Fibroblast of skin of right biceps (primary cell): ENCODE measurements around the gene MUC2.

Source experiments
- DNase-seq: peaks from one replicate; pipeline ENCODE4 v3.0.0-alpha.2; 2013

MUC2 gene

GRCh38 chr11:1052133-1053011 lies 22.3 kb upstream of the MUC2 start:
- DNase-seq, result no peak

DNA sequence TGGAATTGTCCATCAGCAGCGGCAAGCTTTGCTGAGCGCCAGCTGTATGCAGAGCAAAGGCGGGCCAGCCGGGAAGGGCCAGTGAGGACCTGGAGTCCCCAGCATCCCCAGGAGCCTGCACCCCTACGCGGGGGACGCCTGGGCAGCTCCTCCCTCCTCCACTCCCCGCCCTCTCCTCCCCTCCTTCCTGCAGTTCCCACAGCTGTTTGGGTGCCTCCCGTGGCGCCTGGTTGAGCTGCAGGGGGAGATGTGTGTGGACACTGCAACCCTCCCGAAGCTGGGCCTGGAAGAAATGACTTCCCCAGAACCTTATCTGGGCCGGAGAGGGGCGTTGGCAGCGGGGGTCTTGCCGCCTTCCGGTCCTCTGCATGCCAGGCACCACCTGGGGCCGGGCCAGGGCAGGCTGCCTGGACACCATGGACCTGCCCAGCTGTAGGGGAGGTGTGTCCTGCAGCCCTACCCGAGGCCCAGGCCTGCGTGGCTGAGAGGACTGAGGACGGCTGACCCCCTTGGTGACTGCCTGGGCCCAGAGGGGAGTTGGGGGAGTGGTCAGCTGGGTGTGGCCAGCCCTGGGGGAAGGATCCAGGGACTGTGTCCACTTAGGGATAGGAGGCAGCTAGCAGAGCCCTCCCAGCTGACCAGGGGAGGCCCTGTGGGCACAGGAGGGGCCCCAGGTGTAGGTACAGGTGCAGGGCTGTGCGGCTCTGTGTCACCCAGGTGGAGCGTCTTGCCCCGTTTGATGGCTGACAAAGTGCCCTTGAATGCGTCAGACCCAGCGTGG lies 21.4 kb upstream of the MUC2 start:
- no peak for DNase-seq

- no peak for DNase-seq
Observed at GRCh38 chr11:1054143-1055108, 20.2 kb upstream of the MUC2 start.

- no peak for DNase-seq
Observed at GRCh38 chr11:1055109-1055703, 19.5 kb upstream of the MUC2 start.

GRCh38 chr11:1055990-1056771 lies 18.5 kb upstream of the MUC2 start:
- DNase-seq, result no peak

DNA sequence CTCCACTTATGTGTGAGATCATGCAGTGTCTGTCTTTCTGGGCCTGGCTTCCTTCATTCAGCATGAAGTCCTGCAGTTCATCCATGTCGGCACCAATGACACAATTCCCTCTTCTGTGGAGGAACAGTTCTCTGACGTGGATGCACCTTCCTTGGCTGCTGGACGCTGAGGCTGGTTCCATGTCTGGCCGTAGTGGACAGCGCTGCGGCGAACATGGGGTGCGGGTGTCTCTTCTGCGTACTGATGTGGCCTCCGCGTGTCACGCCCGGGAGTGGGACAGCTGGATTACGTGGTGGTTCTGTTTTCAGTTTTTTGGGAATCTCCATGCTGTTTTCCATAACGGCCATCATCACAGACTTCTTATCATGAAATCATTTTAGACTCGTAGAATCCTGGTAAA lies 16.9 kb upstream of the MUC2 start:
- no peak for DNase-seq

DNA sequence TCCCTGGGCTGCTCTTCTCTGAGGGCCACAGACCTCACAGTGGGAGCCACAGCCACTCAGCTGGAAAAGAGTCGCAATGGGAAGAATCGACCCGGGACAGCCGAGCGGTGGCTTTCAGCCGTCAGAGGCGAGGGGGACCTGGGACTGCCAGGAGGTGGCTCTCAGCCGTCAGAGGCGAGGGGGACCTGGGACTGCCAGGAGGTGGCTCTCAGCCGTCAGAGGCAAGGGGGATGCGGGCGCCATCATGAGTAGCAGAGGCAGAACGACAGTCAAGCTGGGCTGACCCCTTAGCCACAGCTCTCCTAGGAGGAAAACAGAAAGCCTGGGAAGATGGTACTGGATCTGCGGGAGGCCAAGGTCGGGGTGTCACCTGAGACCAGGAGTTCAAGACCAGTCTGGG lies 14.9 kb upstream of the MUC2 start:
- no peak for DNase-seq

DNA sequence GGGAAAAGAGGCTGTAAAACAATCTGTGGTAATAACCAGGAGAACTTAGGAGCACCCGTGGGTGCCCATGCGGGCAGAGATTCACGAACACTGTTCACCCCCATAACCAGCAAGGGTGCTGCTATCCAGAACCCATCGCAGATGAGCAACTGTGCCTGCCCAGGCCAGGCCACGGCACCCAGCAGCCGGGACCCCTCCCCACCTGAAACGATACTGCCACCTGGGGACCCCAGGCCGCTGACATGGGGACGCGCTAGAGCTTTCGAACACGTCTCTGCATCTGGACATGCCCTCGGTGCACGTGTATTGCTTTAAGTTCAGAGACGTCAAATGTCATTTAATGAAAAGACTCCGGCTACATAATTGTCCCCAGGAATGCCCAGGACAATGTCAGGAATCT lies 14.3 kb upstream of the MUC2 start:
- no peak for DNase-seq

- DNase-seq, result peak; percentile 80
Observed at GRCh38 chr11:1060852-1061616, 13.6 kb upstream of the MUC2 start.

GRCh38 chr11:1062075-1062820 lies 12.4 kb upstream of the MUC2 start:
- DNase-seq, result no peak

GRCh38 chr11:1064167-1064566 lies 10.5 kb upstream of the MUC2 start:
- no peak for DNase-seq

GRCh38 chr11:1067812-1068496 lies 6.7 kb upstream of the MUC2 start:
- no peak for DNase-seq

GRCh38 chr11:1069740-1070139 lies 4.9 kb upstream of the MUC2 start:
- DNase-seq, result no peak

DNA sequence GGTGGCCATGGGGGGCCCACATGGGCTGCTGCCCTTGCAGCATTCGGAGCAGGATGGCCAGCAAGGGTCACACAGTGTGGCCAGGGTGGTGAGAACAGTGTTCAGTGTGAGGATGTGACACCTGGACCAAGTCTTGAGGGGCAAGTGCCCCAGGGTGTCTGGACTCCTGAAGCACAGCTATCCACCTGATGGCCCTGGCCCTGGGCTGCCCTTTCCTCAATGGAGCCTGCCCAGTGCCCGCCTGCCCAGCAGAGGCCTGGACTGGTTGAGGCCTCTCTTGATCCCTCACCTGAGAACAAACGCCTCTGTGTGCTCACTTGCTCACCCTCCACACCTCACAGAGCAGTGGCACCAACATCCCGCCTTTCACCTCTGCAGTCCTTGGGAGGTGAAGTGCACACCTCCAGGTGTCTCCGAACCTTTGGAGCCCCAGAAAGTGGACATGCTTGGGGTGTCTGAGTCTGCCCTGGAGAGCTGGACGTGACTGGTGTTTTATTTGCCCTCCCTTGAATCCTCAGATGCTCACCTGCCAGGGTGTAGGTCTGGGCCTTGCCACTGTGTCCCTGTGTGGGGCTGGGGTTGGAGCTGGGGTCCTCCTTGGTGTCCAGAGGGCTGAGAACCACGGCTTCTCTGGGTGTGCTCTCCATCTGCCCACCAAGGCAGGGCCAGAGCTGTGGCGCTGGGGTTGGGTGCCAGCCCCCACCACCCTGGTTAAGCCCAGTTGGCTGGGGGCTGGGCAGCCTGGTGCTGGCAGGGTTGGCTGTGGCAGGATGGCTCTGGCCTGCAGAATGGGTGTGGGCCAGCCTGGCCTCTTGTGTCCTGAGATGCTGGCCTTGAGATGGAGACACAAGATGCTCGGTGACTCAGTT lies 3.8 kb upstream of the MUC2 start:
- DNase-seq, result no peak

- DNase-seq, result no peak
Observed at GRCh38 chr11:1071571-1072115, 3.0 kb upstream of the MUC2 start.

DNA sequence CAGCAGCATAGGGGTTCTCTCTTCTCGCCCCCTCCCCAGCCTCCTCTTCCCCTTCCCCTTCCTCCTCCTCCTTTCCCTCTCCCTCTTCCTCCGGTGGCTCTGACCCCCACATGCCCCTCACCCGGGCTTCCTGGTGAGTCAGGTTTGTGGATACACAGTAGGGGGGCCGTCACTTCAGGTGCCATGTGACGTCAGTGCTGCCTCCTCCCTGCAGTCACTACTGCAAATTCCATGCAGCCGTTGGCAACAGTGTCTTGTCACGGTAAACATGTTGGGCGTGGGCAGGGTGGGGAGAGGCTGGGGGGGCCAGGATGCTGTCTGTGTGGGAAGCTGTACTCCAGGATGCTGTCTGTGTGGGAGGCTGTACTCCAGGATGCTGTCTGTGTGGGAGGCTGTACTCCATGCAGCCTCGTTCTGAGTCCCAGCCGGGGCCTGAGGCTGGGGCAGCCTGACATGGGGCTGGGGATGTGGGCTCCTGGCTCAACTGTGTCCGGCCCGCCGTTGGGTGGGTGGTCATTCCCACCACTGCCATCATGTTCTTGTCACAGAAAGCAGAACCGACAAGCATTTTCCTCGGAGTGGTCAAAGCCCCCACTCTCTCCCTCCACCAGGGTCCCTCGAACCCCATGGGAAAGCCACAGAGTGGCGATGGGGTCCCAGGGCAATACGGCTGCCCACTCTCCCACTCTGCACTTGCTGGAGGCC lies 2.4 kb upstream of the MUC2 start:
- DNase-seq, result peak; percentile 23

DNA sequence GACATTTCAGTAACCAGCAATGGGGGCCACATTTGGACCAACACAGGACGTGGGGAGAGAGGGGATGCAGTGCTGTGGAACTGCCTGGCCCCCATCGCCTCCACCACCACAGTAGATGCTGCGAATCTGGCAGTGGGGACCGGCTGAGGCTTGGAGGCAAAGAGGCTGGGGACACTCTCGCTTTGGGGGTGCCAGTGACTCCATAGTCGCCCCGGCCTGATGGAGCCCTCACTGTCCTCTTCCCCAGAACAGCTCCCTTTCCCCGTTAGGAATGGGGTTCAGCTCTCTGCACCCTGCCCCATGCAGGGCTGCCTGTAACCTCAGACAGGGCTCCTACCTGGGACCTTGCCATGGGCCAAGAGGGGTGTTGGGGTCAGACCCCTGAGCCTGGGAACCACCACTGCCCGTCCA lies 1.8 kb upstream of the MUC2 start:
- no peak for DNase-seq
